K562 (cell line): ENCODE measurements around the gene ZFYVE28. TPM values are rescaled to one million over a fixed set of nuclear protein-coding genes. Genes with fewer than 3 reads are reported as not detected.

Source experiments
- ATF4 ChIP-seq: fragments of 450-650 bp; formaldehyde crosslinking; IDR thresholded peaks from 2 replicates; pipeline ENCODE4 v1.4.0; 2022; ENCODE audit warnings: mild to moderate bottlenecking, moderate library complexity
- BRF1 ChIP-seq: IDR thresholded peaks from 3 replicates; pipeline ENCODE4 v1.6.1; 2011; ENCODE audit warnings: borderline replicate concordance, mild to moderate bottlenecking; ENCODE audit not compliant: insufficient read length; ENCODE audit errors: extremely low read depth
- BRF2 ChIP-seq: IDR thresholded peaks from 3 replicates; pipeline ENCODE4 v1.6.1; 2011; ENCODE audit warnings: borderline replicate concordance, mild to moderate bottlenecking; ENCODE audit not compliant: insufficient read length, insufficient read depth
- CBFA2T3 ChIP-seq: fragments of 450-650 bp; IDR thresholded peaks from 2 replicates; pipeline ENCODE4 v1.6.1; 2017
- CHD2 ChIP-seq: IDR thresholded peaks from 2 replicates; pipeline ENCODE4 v1.6.1; 2011; ENCODE audit warnings: low read depth, low read length
- FOSL1 ChIP-seq: fragments of 200-800 bp; sonication (Bioruptor generic); conservative IDR thresholded peaks from 2 replicates; pipeline ENCODE4 v1.6.1; 2016; ENCODE audit warnings: missing genetic modification characterization, missing compliant biosample characterization
- GABPB2 ChIP-seq: fragments of 250-450 bp; sonication (Bioruptor Pico); conservative IDR thresholded peaks from 2 replicates; pipeline ENCODE4 v1.5.1; 2021; ENCODE audit warnings: mild to moderate bottlenecking
- KLF1 ChIP-seq: fragments of 450-650 bp; IDR thresholded peaks from 2 replicates; pipeline ENCODE4 v1.6.1; 2016; ENCODE audit warnings: missing genetic modification characterization, missing compliant biosample characterization
- NONO ChIP-seq, 2 experiments: fragments of 200-400 bp in 1 of 2; fragments of 450-650 bp in 1 of 2; formaldehyde crosslinking in 1 of 2; IDR thresholded peaks; 2 replicates each; pipeline ENCODE4 v1.6.1; 2017; ENCODE audit warnings: low read depth in 2 of 2, mild to moderate bottlenecking in 2 of 2, moderate library complexity in 2 of 2, low read length in 1 of 2
- RAD51 ChIP-seq: fragments of 450-650 bp; IDR thresholded peaks from 2 replicates; pipeline ENCODE4 v1.7.1; 2016; ENCODE audit warnings: low read depth, mild to moderate bottlenecking, borderline replicate concordance
- RB1 ChIP-seq: fragments of 450-650 bp; IDR thresholded peaks from 2 replicates; pipeline ENCODE4 v1.6.1; 2017; ENCODE audit warnings: low read depth, mild to moderate bottlenecking
- SMARCB1 ChIP-seq: IDR thresholded peaks from 2 replicates; pipeline ENCODE4 v1.6.1; 2011; ENCODE audit warnings: improper control_type of control experiment, low read depth; ENCODE audit not compliant: insufficient read length
- SRF ChIP-seq, 2 experiments: fragments of 250-450, 450-650 bp in 1 of 2; sonication (Bioruptor Pico) in 1 of 2; sonication (generic) in 1 of 2; formaldehyde crosslinking; IDR thresholded peaks; 2 replicates each; pipeline versions ENCODE4 v1.5.0 to v1.5.1; 2020 to 2022; ENCODE audit warnings: mild to moderate bottlenecking in 1 of 2, missing genetic modification reagents in 1 of 2
- TRIM24 ChIP-seq, 2 experiments: fragments of 450-650 bp; IDR thresholded peaks; 2 replicates each; pipeline ENCODE4 v1.6.1; 2016
- ZKSCAN1 ChIP-seq: fragments of 150-350 bp; IDR thresholded peaks from 2 replicates; pipeline ENCODE4 v1.6.1; 2016; ENCODE audit warnings: low read depth, low read length
- ZKSCAN8 ChIP-seq: fragments of 200-800 bp; sonication (Bioruptor generic); IDR thresholded peaks from 2 replicates; pipeline ENCODE4 v1.6.1; 2016; ENCODE audit warnings: missing genetic modification characterization, missing compliant biosample characterization
- ZNF239 ChIP-seq: fragments of 250-450 bp; sonication (Bioruptor Pico); IDR thresholded peaks from 2 replicates; pipeline ENCODE4 v1.4.0; 2020; ENCODE audit warnings: mild to moderate bottlenecking
- ZNF717 ChIP-seq: fragments of 250-450 bp; sonication (Bioruptor Pico); IDR thresholded peaks from 2 replicates; pipeline ENCODE4 v1.5.0; 2021
- polyA plus RNA-seq, 8 experiments: library from polyadenylated mRNA; depleted of rRNA in 4 of 8; stranded (reverse) in 5 of 8; unstranded in 3 of 8; fragments of >200 nt; fragmentation: Nextera tagmentation in 2 of 8; fragmentation: Illumina TruSeq in 1 of 8; extraction: Ambion mirVana in 2 of 8; extraction: Trizol in 1 of 8; gene quantifications; 2 replicates each; pipeline versions ENCODE4 v1.2.1 to v1.2.3, GENCODE V29; 2011 to 2014; ENCODE audit warnings: inconsistent platforms in 1 of 8, missing spikeins in 1 of 8
- total RNA-seq, 7 experiments: library from RNA; depleted of rRNA in 6 of 7; stranded (reverse); fragments of >200 nt in 6 of 7; fragmentation: Illumina TruSeq in 2 of 7; extraction: Trizol in 2 of 7; gene quantifications; 2 replicates each; pipeline versions ENCODE4 v1.2.1 to v1.2.3, GENCODE V29; 2011 to 2021; ENCODE audit warnings: low replicate concordance in 1 of 7
- TF ChIP-seq, protein P1 (sequence below): sonication (generic); formaldehyde crosslinking; IDR thresholded peaks from 2 replicates; pipeline ENCODE4 v1.4.0; 2020; ENCODE audit warnings: mild to moderate bottlenecking, missing genetic modification reagents
- TF ChIP-seq, protein P2 (sequence below): fragments of 250-450 bp; sonication (Bioruptor Pico); IDR thresholded peaks from 2 replicates; pipeline ENCODE4 v1.8.0; 2021; ENCODE audit warnings: moderate library complexity, mild to moderate bottlenecking, inconsistent platforms
- TF ChIP-seq, protein P3 (sequence below): fragments of 250-450 bp; sonication (Bioruptor Pico); IDR thresholded peaks from 2 replicates; pipeline ENCODE4 v1.5.0; 2020; ENCODE audit warnings: mild to moderate bottlenecking
- TF ChIP-seq, protein P4 (sequence below): fragments of 450-650 bp; IDR thresholded peaks from 2 replicates; pipeline ENCODE4 v1.6.1; 2016; ENCODE audit warnings: missing biosample characterization, missing genetic modification characterization

Gene ZFYVE28
- total and polyA plus RNA-seq, 9 of the 15 experiments (the other 6 are each of a cell fraction or from before 2014, with no cell fraction given): 1.3 to 24.8 (median 8.9) TPM

- TF ChIP-seq TRIM24 (IDR thresholded peaks at IDR 0.05) (peak in 1 of 2 experiments; percentile 63; a peak in 2 of 4 replicates), ZKSCAN1 (peak; percentile 84; the same call in 1 of the 2 replicates), SMARCB1 (no peak), BRF2 (no peak), ZNF239 (CRISPR knock-in tag) (no peak), ZNF717 (no peak), NONO (IDR thresholded peaks at IDR 0.05; ENCODE audit: low read depth in 2 of 2, low read length in 1 of 2) (no peak), ATF4 (0 out of 2 replicates have a peak, but pooled peaks have one; percentile 11), FOSL1 (0 out of 2 replicates have a peak, but pooled peaks have one; percentile 18), CHD2 (no peak), BRF1 (no peak), RAD51 (peak; percentile 32; the same call in 1 of the 2 replicates), ZKSCAN8 (CRISPR knock-in tag) (no peak), SRF (CRISPR knock-in tag; IDR thresholded peaks at IDR 0.05) (0 out of 4 replicates have a peak, but pooled peaks of 1 of the 2 experiments have one; percentile 39), CBFA2T3 (peak; percentile 52), GABPB2 (CRISPR knock-in tag) (no peak), RB1 (peak; percentile 57; the same call in 1 of the 2 replicates), KLF1 (tag) (peak; percentile 98)
- TF ChIP-seq, protein P1, sequence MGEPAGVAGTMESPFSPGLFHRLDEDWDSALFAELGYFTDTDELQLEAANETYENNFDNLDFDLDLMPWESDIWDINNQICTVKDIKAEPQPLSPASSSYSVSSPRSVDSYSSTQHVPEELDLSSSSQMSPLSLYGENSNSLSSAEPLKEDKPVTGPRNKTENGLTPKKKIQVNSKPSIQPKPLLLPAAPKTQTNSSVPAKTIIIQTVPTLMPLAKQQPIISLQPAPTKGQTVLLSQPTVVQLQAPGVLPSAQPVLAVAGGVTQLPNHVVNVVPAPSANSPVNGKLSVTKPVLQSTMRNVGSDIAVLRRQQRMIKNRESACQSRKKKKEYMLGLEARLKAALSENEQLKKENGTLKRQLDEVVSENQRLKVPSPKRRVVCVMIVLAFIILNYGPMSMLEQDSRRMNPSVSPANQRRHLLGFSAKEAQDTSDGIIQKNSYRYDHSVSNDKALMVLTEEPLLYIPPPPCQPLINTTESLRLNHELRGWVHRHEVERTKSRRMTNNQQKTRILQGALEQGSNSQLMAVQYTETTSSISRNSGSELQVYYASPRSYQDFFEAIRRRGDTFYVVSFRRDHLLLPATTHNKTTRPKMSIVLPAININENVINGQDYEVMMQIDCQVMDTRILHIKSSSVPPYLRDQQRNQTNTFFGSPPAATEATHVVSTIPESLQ: no peak
- TF ChIP-seq, protein P2, sequence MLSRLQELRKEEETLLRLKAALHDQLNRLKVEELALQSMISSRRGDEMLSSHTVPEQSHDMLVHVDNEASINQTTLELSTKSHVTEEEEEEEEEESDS (CRISPR knock-in tag): no peak
- TF ChIP-seq, protein P3, sequence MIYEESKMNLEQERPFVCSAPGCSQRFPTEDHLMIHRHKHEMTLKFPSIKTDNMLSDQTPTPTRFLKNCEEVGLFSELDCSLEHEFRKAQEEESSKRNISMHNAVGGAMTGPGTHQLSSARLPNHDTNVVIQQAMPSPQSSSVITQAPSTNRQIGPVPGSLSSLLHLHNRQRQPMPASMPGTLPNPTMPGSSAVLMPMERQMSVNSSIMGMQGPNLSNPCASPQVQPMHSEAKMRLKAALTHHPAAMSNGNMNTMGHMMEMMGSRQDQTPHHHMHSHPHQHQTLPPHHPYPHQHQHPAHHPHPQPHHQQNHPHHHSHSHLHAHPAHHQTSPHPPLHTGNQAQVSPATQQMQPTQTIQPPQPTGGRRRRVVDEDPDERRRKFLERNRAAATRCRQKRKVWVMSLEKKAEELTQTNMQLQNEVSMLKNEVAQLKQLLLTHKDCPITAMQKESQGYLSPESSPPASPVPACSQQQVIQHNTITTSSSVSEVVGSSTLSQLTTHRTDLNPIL (CRISPR knock-in tag): no peak
- TF ChIP-seq, protein P4, sequence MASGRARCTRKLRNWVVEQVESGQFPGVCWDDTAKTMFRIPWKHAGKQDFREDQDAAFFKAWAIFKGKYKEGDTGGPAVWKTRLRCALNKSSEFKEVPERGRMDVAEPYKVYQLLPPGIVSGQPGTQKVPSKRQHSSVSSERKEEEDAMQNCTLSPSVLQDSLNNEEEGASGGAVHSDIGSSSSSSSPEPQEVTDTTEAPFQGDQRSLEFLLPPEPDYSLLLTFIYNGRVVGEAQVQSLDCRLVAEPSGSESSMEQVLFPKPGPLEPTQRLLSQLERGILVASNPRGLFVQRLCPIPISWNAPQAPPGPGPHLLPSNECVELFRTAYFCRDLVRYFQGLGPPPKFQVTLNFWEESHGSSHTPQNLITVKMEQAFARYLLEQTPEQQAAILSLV (tag): no peak
Observed at GRCh38 chr4:2395584-2395983, 22.9 kb downstream of the ZFYVE28 start (continued).
